H9 (cell line): ENCODE measurements around the gene KLF16. TPM values are rescaled to one million over a fixed set of nuclear protein-coding genes. Genes with fewer than 3 reads are reported as not detected.
A peak's percentile ranks its signal among the peaks of the same experiment; 100 is the strongest.

Experiments used
- DNase-seq: peaks from one replicate; pipeline ENCODE4 v3.0.0-alpha.2; 2017
- H2AFZ ChIP-seq: one replicate; pipeline ENCODE4 v1.6.1; 2013; ENCODE audit warnings: mild to moderate bottlenecking, low read length, control low read depth, moderate library complexity
- H2AK5ac ChIP-seq: 2 replicates; pipeline ENCODE4 v1.6.1; 2013; ENCODE audit warnings: low read length, control low read depth, mixed read lengths; ENCODE audit not compliant: insufficient read length
- H2BK120ac ChIP-seq: one replicate; pipeline ENCODE4 v1.6.1; 2013; ENCODE audit warnings: low read depth, mild to moderate bottlenecking, low read length, control low read depth, inconsistent platforms; ENCODE audit not compliant: poor library complexity, severe bottlenecking
- H2BK12ac ChIP-seq: 2 replicates; pipeline ENCODE4 v1.6.1; 2013; ENCODE audit warnings: low read length, control low read depth, mixed read lengths, low read depth; ENCODE audit not compliant: insufficient read length
- H2BK15ac ChIP-seq: 2 replicates; pipeline ENCODE4 v1.6.1; 2013; ENCODE audit warnings: low read depth, low read length, control low read depth
- H2BK20ac ChIP-seq: one replicate; pipeline ENCODE4 v1.6.1; 2013; ENCODE audit warnings: low read depth, mild to moderate bottlenecking, low read length, control low read depth, inconsistent platforms; ENCODE audit not compliant: poor library complexity, severe bottlenecking
- H2BK5ac ChIP-seq: 2 replicates; pipeline ENCODE4 v1.6.1; 2013; ENCODE audit warnings: low read length, control low read depth, mixed read lengths; ENCODE audit not compliant: insufficient read length
- H3K14ac ChIP-seq: 2 replicates; pipeline ENCODE4 v1.6.1; 2013; ENCODE audit warnings: low read length, control low read depth; ENCODE audit not compliant: insufficient read depth
- H3K18ac ChIP-seq: 2 replicates; pipeline ENCODE4 v1.6.1; 2013; ENCODE audit warnings: low read depth, mild to moderate bottlenecking, mixed read lengths, low read length, control low read depth; ENCODE audit not compliant: insufficient read length
- H3K23ac ChIP-seq: 2 replicates; pipeline ENCODE4 v1.6.1; 2013; ENCODE audit warnings: low read length, control low read depth, mixed read lengths, low read depth; ENCODE audit not compliant: insufficient read length
- H3K23me2 ChIP-seq: 2 replicates; pipeline ENCODE4 v1.6.1; 2013; ENCODE audit warnings: low read depth, mild to moderate bottlenecking, mixed read lengths, low read length, control low read depth; ENCODE audit not compliant: insufficient read length, poor library complexity, severe bottlenecking
- H3K27ac ChIP-seq: 2 replicates; pipeline ENCODE4 v1.5.1; 2013; ENCODE audit warnings: low read length, control low read depth, mixed read lengths, low read depth; ENCODE audit not compliant: insufficient read length
- H3K27me3 ChIP-seq: 2 replicates; pipeline ENCODE4 v1.6.1; 2013; ENCODE audit warnings: low read length, control low read depth, inconsistent platforms; ENCODE audit not compliant: insufficient read depth
- H3K4ac ChIP-seq: 2 replicates; pipeline ENCODE4 v1.6.1; 2013; ENCODE audit warnings: low read depth, mild to moderate bottlenecking, control low read depth, inconsistent platforms, low read length, moderate library complexity
- H3K4me1 ChIP-seq: 2 replicates; pipeline ENCODE4 v1.6.1; 2013; ENCODE audit warnings: low read length, control low read depth, inconsistent platforms; ENCODE audit not compliant: insufficient read depth
- H3K4me2 ChIP-seq: 2 replicates; pipeline ENCODE4 v1.6.1; 2013; ENCODE audit warnings: low read length, control low read depth, mixed read lengths; ENCODE audit not compliant: insufficient read length, insufficient read depth
- H3K56ac ChIP-seq: 2 replicates; pipeline ENCODE4 v1.6.1; 2013; ENCODE audit warnings: low read depth, mild to moderate bottlenecking, mixed read lengths, low read length, control low read depth; ENCODE audit not compliant: insufficient read length
- H3K79me1 ChIP-seq: 2 replicates; pipeline ENCODE4 v1.6.1; 2013; ENCODE audit warnings: low read depth, mild to moderate bottlenecking, moderate library complexity, low read length, control low read depth, inconsistent platforms; ENCODE audit not compliant: insufficient read depth, poor library complexity, severe bottlenecking
- H3K79me2 ChIP-seq: 2 replicates; pipeline ENCODE4 v1.6.1; 2013; ENCODE audit warnings: low read length, control low read depth, inconsistent platforms; ENCODE audit not compliant: insufficient read depth
- H3K9ac ChIP-seq: 2 replicates; pipeline ENCODE4 v1.6.1; 2013; ENCODE audit warnings: low read length, control low read depth, mixed read lengths; ENCODE audit not compliant: insufficient read length; ENCODE audit errors: extremely low read depth
- H3K9me3 ChIP-seq: one replicate; pipeline ENCODE4 v1.6.1; 2013; ENCODE audit warnings: low read depth, low read length, inconsistent platforms; ENCODE audit not compliant: control insufficient read depth
- H3T11ph ChIP-seq: one replicate; pipeline ENCODE4 v1.6.1; 2013; ENCODE audit warnings: mild to moderate bottlenecking, low read length, control low read depth, inconsistent platforms
- H4K20me1 ChIP-seq: one replicate; pipeline ENCODE4 v1.6.1; 2013; ENCODE audit not compliant: control insufficient read depth, insufficient read length, insufficient read depth
- H4K5ac ChIP-seq: 2 replicates; pipeline ENCODE4 v1.6.1; 2013; ENCODE audit warnings: low read depth, mild to moderate bottlenecking, mixed read lengths, low read length, control low read depth; ENCODE audit not compliant: insufficient read length
- H4K8ac ChIP-seq: replicated peaks from 2 replicates; pipeline ENCODE4 v1.6.1; 2013; ENCODE audit warnings: low read length, control low read depth, mixed read lengths, low read depth; ENCODE audit not compliant: insufficient read length
- H4K91ac ChIP-seq: 2 replicates; pipeline ENCODE4 v1.6.1; 2013; ENCODE audit warnings: low read depth, mild to moderate bottlenecking, moderate library complexity, mixed read lengths, low read length, control low read depth; ENCODE audit not compliant: insufficient read length
- H3K27ac Mint-ChIP-seq, 3 experiments: 2 replicates in 2 of 3; 3 replicates in 1 of 3; pipeline ENCODE4 v1.8.0; 2020 to 2021; ENCODE audit warnings: mixed read lengths in 3 of 3, mild to moderate bottlenecking in 1 of 3, moderate library complexity in 1 of 3
- H3K27me3 Mint-ChIP-seq: 2 replicates; pipeline ENCODE4 v1.8.0; 2021; ENCODE audit warnings: low read depth, mild to moderate bottlenecking, moderate library complexity, mixed read lengths
- H3K36me3 Mint-ChIP-seq, 3 experiments: 2 replicates in 2 of 3; 3 replicates in 1 of 3; pipeline ENCODE4 v1.8.0; 2020 to 2021; ENCODE audit warnings: low read depth in 3 of 3, mixed read lengths in 3 of 3; ENCODE audit not compliant: insufficient read depth in 1 of 3
- H3K4me1 Mint-ChIP-seq, 2 experiments: 2 replicates each; pipeline ENCODE4 v1.8.0; 2020; ENCODE audit warnings: mixed read lengths in 2 of 2
- H3K4me3 Mint-ChIP-seq, 2 experiments: 2 replicates in 1 of 2; 3 replicates in 1 of 2; pipeline ENCODE4 v1.8.0; 2020 to 2021; ENCODE audit warnings: mild to moderate bottlenecking in 2 of 2, mixed read lengths in 2 of 2, moderate library complexity in 1 of 2
- H3K9me3 Mint-ChIP-seq, 2 experiments: 2 replicates in 1 of 2; 3 replicates in 1 of 2; pipeline ENCODE4 v1.8.0; 2020; ENCODE audit warnings: mild to moderate bottlenecking in 2 of 2, mixed read lengths in 2 of 2, moderate library complexity in 1 of 2
- CTCF ChIP-seq: fragments of 200-600 bp; sonication (generic); conservative IDR thresholded peaks from 3 replicates; pipeline ENCODE4 v1.8.0; 2021; ENCODE audit warnings: antibody characterized with exemption, mild to moderate bottlenecking
- WGBS: extraction: QIAGEN DNeasy Blood & Tissue Kit; methylation state at CpG from one replicate; pipeline ENCODE4 v1.1.7; 2013; ENCODE audit warnings: missing lambda C conversion rate, low lambda C conversion rate, mixed read lengths; ENCODE audit not compliant: insufficient read length; ENCODE audit errors: extremely low coverage; 5-methylcytosine and 5-hydroxymethylcytosine counted together
- total RNA-seq: library from RNA; stranded (reverse); gene quantifications from 2 replicates; pipeline ENCODE4 v1.2.1, GENCODE V29; 2021

The KLF16 gene
- total RNA-seq, 1 experiment from 2014 or later: 66.8 TPM

- Histone ChIP-seq H3K4me2 (peak overlapping the region; percentile 84), H3K23ac (no peak overlapping the region), H3K18ac (no peak overlapping the region), H3K56ac (no peak overlapping the region), H3K14ac (no peak overlapping the region; the same call in 1 of the 2 replicates), H3K79me1 (peaks cover 6% of the 10 kb centered on the region), H3T11ph (no peak overlapping the region), H2BK120ac (no peak overlapping the region), H4K91ac (no peak overlapping the region), H3K23me2 (peaks cover 18% of the 10 kb centered on the region), H4K20me1 (peaks cover 3% of the 10 kb centered on the region), H4K5ac (no peak overlapping the region), H2BK5ac (no peak overlapping the region), H3K27me3 (no peaks in the 10 kb centered on the region; the same call in 1 of the 2 replicates), H2BK15ac (no peak overlapping the region; the same call in 1 of the 2 replicates), H3K4me1 (peaks cover 3% of the 10 kb centered on the region; the same call in 1 of the 2 replicates), H3K9ac (peak overlapping the region; percentile 51), H3K9me3 (no peaks in the 10 kb centered on the region), H4K8ac (no peak overlapping the region), H2BK20ac (no peak overlapping the region), H2AFZ (no peak overlapping the region), H3K4ac (no peak overlapping the region), H2BK12ac (no peak overlapping the region), H3K79me2 (peaks cover 34% of the 10 kb centered on the region; the same call in 1 of the 2 replicates), H2AK5ac (no peak overlapping the region), H3K27ac (no peak overlapping the region)
- H3K4me1 Mint-ChIP-seq: peaks cover 28 to 46% of the 10 kb centered on the region in 2 experiments
- no peak for DNase-seq
- WGBS: no CpG with 5 or more reads among the region's 21 CpGs
- TF ChIP-seq CTCF: no peak
- H3K27ac Mint-ChIP-seq: no peak overlapping the region; a peak in 1 of 7 replicates
- no peaks in the 10 kb centered on the region for H3K36me3 Mint-ChIP-seq
- no peaks in the 10 kb centered on the region; a peak in 1 of 5 replicates for H3K9me3 Mint-ChIP-seq
- peak overlapping the region; percentile 86 to 93 for H3K4me3 Mint-ChIP-seq
- peaks cover 6% of the 10 kb centered on the region for H3K27me3 Mint-ChIP-seq
These were observed 1.3 kb downstream of the KLF16 start for GRCh38 chr19:1862068-1862423.
